HUES6 (cell line): ENCODE data around the gene HOXA2.

ENCODE experiments used
- H3K27ac ChIP-seq: 2 replicates; pipeline ENCODE4 v1.7.0; 2013; ENCODE audit warnings: low read depth, mild to moderate bottlenecking, low read length, inconsistent platforms
- H3K27me3 ChIP-seq: 2 replicates; pipeline ENCODE4 v1.6.1; 2013; ENCODE audit warnings: low read length; ENCODE audit not compliant: control insufficient read depth, insufficient read depth
- H3K36me3 ChIP-seq: 2 replicates; pipeline ENCODE4 v1.6.1; 2013; ENCODE audit warnings: low read length; ENCODE audit not compliant: control insufficient read depth, insufficient read depth
- H3K4me1 ChIP-seq: 2 replicates; pipeline ENCODE4 v1.6.1; 2013; ENCODE audit warnings: low read length; ENCODE audit not compliant: control insufficient read depth, insufficient read depth
- H3K4me3 ChIP-seq: 2 replicates; pipeline ENCODE4 v1.5.1; 2013; ENCODE audit warnings: low read depth, low read length
- H3K9ac ChIP-seq: one replicate; pipeline ENCODE4 v1.6.1; 2013; ENCODE audit warnings: mild to moderate bottlenecking, low read length
- H3K9me3 ChIP-seq: 2 replicates; pipeline ENCODE4 v1.6.1; 2013; ENCODE audit warnings: low read depth, low read length; ENCODE audit not compliant: control insufficient read depth, insufficient read depth

Gene HOXA2

DNA sequence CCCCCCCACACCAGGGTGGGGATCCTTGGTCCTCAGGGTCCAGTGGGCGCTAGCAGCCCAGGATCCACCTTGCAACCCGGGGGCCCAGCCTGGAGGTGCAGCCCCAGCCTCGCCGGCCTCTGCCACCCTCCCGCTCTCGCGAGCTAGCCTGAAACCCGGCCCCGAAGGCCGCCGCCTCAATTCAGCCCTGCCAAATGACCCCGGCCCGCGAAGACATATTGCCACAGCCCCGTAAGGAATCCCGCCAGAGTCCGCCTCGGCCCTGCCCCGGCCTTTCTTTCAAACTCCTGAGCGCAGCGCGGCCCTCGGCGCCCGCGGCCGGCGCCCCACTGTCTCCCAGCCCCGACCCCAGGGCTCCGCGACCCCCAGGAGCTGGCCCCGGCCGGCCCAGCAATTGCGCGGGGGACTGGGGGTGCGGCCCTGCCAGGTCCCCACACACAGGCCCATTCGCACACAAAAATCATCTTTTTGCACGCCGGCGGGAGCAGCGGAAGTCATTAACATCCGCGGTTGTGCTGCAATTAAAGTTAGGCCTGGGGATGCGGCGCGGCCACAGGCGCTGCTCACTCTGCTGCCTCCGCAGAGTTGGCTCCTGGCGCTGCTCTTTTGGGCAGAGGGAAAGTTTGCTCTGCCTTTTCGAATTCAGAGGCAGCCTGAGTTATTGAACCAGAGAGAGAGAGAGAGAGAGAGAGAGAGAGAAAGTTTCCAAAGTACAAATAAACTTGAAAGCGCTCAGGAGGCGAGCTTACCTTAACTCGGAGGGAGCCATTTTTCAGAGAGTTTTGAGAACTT, 37.0 kb upstream of the HOXA2 start:
- peak overlapping the region; percentile 85 for H3K9ac ChIP-seq
- H3K4me1 ChIP-seq, result peaks cover 14% of the 10 kb centered on the region; the same call in 1 of the 2 replicates
- peak overlapping the region; percentile 48 for H3K4me3 ChIP-seq
- H3K36me3 ChIP-seq, result no peaks in the 10 kb centered on the region
- H3K9me3 ChIP-seq, result no peaks in the 10 kb centered on the region
- H3K27me3 ChIP-seq, result peaks cover 100% of the 10 kb centered on the region
- peak overlapping the region; percentile 38; the same call in 1 of the 2 replicates for H3K27ac ChIP-seq

DNA sequence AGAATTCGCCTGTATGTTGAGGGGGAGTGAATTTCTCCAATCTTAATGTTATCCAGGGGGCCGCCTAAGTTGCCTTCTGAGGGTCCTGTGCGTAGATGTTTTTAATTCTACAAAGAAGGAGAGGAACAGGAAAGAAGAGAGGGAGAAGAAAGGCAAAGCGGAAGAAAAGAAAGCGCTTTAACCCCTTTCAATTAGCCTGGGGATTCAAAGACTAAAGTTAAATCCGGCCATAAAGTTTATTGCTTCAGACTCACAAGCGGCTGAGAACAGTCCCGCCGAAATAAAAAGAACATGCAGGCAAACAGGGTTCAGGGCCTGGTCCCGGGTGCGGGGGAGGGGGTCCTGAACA, 36.5 kb upstream of the HOXA2 start:
- Histone ChIP-seq H3K27me3 (peaks cover 100% of the 10 kb centered on the region), H3K9me3 (no peaks in the 10 kb centered on the region), H3K4me3 (peak overlapping the region; percentile 48), H3K27ac (no peak overlapping the region; the same call in 1 of the 2 replicates), H3K36me3 (no peaks in the 10 kb centered on the region), H3K4me1 (peaks cover 13% of the 10 kb centered on the region; the same call in 1 of the 2 replicates), H3K9ac (peak overlapping the region; percentile 85)

DNA sequence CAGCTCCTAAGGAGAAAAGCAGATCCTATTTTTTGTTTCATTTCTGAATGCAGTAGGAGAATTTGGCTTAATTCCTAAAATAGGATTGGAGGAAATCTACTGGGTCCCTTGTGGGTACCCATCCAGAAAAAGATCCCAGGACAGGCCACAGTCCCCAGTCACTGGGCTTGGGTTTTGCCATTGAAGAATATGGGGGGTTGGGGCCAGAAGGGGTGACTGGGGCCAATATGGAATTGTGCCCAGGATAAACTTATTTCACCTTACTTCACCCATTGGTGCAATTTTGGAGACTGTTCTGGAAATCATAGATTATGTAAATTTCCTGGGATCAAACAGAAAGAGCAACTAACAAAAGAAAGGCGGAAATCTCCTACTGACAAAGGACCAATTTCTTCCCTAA, 36.0 kb upstream of the HOXA2 start:
- no peaks in the 10 kb centered on the region for H3K36me3 ChIP-seq
- H3K27ac ChIP-seq, result no peak overlapping the region; the same call in 1 of the 2 replicates
- H3K9ac ChIP-seq, result peak overlapping the region; percentile 85
- H3K27me3 ChIP-seq, result peaks cover 100% of the 10 kb centered on the region
- H3K9me3 ChIP-seq, result no peaks in the 10 kb centered on the region
- H3K4me1 ChIP-seq, result peaks cover 11% of the 10 kb centered on the region; the same call in 1 of the 2 replicates
- peak overlapping the region; percentile 48; the same call in 1 of the 2 replicates for H3K4me3 ChIP-seq

DNA sequence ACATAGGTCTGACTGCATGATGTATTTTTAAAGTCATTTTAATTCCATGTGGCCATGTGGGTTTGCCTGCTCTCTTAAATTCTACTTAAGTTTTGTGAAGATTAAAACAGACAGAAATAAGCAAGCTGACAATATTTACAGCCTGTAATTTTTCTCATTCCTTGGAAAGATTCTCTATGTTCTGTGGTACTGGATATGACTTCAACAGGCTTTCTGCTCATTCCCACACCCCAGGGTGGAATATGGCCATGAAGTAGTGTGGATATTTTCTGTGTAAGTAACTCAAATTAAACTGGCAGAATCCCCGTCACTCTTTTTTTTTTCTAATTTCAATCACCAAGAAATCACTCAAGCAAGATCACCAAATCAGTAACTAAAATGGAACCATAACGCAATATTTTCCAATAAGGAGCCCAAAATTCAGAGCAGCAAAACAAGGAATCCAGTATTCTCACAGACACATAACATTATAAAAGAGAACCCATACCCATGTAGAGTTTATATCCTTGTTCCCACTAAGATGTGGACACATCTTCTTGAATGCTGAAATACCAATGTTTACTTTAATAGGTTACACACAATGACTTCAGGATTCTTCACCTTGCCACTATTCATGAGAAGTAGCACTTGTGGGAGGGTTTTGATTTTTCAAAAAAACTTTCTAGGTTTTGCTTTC, 35.3 kb upstream of the HOXA2 start:
- peaks cover 11% of the 10 kb centered on the region; the same call in 1 of the 2 replicates for H3K4me1 ChIP-seq
- no peak overlapping the region for H3K27ac ChIP-seq
- peaks cover 100% of the 10 kb centered on the region for H3K27me3 ChIP-seq
- peak overlapping the region; percentile 48; the same call in 1 of the 2 replicates for H3K4me3 ChIP-seq
- peak overlapping the region; percentile 85 for H3K9ac ChIP-seq
- no peaks in the 10 kb centered on the region for H3K36me3 ChIP-seq
- no peaks in the 10 kb centered on the region for H3K9me3 ChIP-seq

DNA sequence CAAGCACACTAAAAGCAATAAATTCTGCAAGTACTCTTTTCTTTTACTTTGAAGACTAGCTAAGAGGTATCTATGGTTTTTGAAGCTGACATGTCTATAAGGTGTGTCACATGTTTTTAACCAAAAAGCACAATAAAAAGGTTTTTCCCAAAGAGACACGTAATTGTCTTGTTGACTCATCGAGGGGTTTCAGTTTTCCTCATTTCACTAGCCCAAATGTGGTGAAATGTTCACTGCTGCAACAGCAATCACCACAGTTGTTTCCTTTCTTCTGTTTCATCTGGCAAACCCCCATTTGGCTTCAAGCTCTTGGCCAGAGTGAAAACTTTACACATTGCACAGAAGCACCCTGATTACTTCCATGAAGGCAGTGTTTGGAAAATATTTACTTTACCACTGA, 31.9 kb upstream of the HOXA2 start:
- H3K4me1 ChIP-seq, result peaks cover 4% of the 10 kb centered on the region; the same call in 1 of the 2 replicates
- peaks cover 100% of the 10 kb centered on the region for H3K27me3 ChIP-seq
- no peaks in the 10 kb centered on the region for H3K36me3 ChIP-seq
- peak overlapping the region; percentile 17 for H3K9ac ChIP-seq
- no peak overlapping the region; the same call in 1 of the 2 replicates for H3K4me3 ChIP-seq
- no peaks in the 10 kb centered on the region for H3K9me3 ChIP-seq
- H3K27ac ChIP-seq, result no peak overlapping the region

DNA sequence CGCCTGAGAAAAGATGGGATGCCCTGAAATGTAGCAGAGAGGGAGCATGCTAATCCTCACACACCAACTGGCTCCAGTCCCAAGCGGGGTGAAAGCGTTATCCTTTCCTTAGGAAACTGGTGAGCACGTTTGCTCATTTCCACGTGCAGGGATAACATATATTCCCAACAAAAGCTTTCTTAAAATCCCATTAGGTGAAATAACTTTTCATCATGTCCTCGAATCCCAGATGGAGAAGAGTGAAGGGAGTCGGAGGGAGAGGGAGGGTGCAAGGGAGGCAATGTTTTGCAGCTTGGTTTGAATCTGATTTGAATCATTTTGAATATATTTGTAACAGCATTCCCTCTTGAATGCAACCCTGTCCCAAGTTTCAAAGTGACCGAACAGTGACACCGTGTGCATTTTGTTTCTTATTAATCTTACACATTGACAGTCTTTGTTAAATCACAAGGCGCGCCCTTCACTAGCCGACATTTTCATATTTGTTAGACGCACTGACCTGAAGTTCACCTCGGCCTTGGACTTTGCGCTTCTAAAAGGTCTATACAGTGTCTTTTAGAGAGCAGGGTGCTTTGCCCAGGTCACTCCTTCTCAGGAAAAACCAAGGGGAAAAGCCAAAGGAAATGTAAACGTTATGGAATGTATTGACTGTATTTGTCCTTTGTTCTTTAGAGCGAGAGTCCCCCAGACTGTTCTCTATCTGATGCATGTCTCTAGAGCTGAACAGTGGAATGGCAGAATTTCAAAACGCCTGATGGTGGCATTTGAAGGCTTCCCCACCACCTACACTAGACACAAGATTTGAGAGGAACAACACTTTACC, 31.1 kb upstream of the HOXA2 start:
- H3K9me3 ChIP-seq, result no peaks in the 10 kb centered on the region
- H3K27ac ChIP-seq, result no peak overlapping the region
- peaks cover 4% of the 10 kb centered on the region; the same call in 1 of the 2 replicates for H3K4me1 ChIP-seq
- no peaks in the 10 kb centered on the region for H3K36me3 ChIP-seq
- H3K4me3 ChIP-seq, result no peak overlapping the region; the same call in 1 of the 2 replicates
- peaks cover 100% of the 10 kb centered on the region for H3K27me3 ChIP-seq
- H3K9ac ChIP-seq, result peak overlapping the region; percentile 39

DNA sequence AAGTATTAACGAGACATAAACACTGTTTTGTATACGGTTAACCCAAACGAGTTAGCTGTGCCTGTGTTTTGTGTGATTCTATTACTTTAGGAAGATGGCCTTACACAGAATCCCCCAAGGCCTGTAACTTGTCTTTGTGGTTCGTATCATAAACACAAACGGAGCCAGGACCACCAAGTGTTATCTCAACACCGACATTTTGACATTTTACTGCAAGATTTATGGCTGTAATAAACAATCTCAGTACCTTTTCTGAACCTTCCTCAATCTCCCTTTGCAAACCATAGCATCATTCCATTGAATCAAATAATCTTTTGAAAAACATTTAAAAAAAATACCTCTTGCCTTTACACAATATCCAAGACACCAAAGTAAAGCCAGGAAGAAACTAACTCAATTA, 30.5 kb upstream of the HOXA2 start:
- no peak overlapping the region for H3K9ac ChIP-seq
- no peak overlapping the region for H3K27ac ChIP-seq
- peaks cover 4% of the 10 kb centered on the region; the same call in 1 of the 2 replicates for H3K4me1 ChIP-seq
- H3K27me3 ChIP-seq, result peaks cover 100% of the 10 kb centered on the region
- no peak overlapping the region; the same call in 1 of the 2 replicates for H3K4me3 ChIP-seq
- no peaks in the 10 kb centered on the region for H3K9me3 ChIP-seq
- no peaks in the 10 kb centered on the region for H3K36me3 ChIP-seq

DNA sequence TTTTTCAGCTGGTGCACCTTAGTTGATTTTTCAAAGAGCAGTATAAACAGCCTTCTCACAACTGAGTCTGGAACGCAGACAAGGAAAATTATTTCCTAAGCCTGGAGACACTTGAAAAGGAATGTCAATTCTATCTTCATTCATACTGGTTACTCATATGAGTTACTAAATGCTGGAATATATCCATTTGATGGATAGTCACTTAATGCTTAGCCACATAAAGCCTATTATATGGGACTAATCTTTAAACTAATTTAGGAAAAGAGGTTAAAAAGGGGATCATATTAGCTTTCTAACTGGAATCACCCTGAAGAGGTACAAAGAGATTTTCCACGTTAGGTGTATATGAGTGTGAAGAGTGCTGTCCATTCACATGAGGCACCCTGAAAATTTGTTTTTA, 29.7 kb upstream of the HOXA2 start:
- no peak overlapping the region for H3K27ac ChIP-seq
- no peaks in the 10 kb centered on the region for H3K36me3 ChIP-seq
- H3K4me3 ChIP-seq, result no peak overlapping the region
- H3K27me3 ChIP-seq, result peaks cover 100% of the 10 kb centered on the region
- no peaks in the 10 kb centered on the region for H3K9me3 ChIP-seq
- peak overlapping the region; percentile 27 for H3K9ac ChIP-seq
- H3K4me1 ChIP-seq, result peaks cover 4% of the 10 kb centered on the region; the same call in 1 of the 2 replicates

DNA sequence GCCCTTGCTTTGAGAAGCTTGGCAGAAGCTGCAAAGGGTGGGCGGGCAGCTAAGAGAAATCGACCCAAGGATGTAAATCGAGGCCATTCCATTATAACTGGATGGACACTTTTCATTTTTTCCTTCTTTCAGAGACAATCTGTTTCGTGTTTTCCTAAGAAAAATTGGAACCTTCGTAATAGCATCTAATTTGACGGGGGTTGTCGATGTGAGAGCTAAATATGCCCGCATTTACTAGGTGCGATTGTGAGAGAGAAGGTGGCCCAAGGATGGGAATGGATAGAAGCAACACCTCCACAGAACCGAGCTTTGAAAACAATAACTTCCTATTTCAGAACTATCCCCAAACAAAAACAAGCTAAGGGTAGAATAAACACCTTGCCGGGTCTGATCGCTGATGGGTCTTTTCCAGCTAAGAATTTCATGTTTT, 28.9 kb upstream of the HOXA2 start:
- peaks cover 4% of the 10 kb centered on the region; the same call in 1 of the 2 replicates for H3K4me1 ChIP-seq
- peak overlapping the region; percentile 15 for H3K9ac ChIP-seq
- H3K4me3 ChIP-seq, result peak overlapping the region; percentile 64
- H3K27ac ChIP-seq, result no peak overlapping the region
- peaks cover 100% of the 10 kb centered on the region for H3K27me3 ChIP-seq
- no peaks in the 10 kb centered on the region for H3K9me3 ChIP-seq
- no peaks in the 10 kb centered on the region for H3K36me3 ChIP-seq

DNA sequence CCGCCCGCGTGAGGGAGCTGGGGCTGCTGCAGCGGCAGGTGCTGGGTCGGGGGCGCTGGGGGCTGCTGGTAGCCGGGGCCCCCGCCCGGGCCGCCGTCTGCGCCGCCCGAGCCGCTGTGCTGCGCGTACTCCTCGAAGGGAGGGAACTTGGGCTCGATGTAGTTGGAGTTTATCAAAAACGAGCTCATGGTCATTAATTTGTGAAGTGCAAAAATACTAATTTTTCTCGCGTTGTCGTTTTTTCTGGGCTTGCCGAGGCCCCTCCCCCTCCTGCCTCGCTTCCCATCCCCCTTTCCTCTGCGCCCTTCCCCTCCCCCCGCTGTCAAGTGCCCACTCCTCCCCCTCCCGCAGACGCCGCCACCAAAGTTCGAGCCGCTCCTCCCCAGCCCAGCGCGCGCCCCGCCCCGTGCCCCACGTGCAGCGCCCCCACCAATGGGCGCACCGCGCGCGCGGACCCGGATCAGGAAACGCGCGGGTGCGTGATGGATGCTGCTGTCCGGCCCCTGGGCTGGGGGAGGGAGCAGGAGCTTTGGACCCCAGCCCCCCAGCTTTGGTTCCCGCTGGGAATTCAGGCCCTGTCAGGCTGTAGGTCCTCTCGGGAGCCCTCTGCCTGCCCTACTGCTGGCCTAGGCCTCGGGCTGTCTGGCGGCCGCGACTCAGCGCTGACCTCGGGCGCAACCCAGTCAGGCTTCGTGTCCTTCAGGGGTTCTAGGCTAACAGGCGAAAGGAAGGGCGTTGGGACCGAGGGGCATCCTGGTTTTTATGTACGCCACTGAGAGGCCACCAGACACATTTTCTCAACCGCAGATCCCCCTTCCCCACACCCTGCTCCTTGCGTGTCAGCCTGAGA, 28.3 kb upstream of the HOXA2 start, which contains the start of gene HOXA4:
TSS of gene HOXA4 (minus strand) at position 218 of the 850 bp plus-strand sequence. CDS start at position 194, 24 bp downstream.
- Histone ChIP-seq H3K9me3 (no peaks in the 10 kb centered on the region), H3K4me3 (peak within 1 kb of the TSS; percentile 64), H3K4me1 (peaks cover 4% of the 10 kb centered on the region; the same call in 1 of the 2 replicates), H3K27ac (no peak within 1 kb of the TSS), H3K27me3 (peaks cover 100% of the 10 kb centered on the region), H3K9ac (peak within 1 kb of the TSS; percentile 15), H3K36me3 (no peaks in the 10 kb centered on the region)
